Kidney epithelial cell (primary cell): Measurements from ENCODE around the gene MAGEB4. TPM values are rescaled to one million over a fixed set of nuclear protein-coding genes. Genes with fewer than 3 reads are reported as not detected.

ENCODE experiments used
- DNase-seq: peaks from one replicate; pipeline ENCODE4 v3.0.0-alpha.2; 2010; ENCODE audit warnings: low read depth
- H3K27me3 ChIP-seq: 2 replicates; pipeline ENCODE4 v1.6.0; 2011; ENCODE audit warnings: low read length; ENCODE audit not compliant: control insufficient read depth, insufficient read depth
- H3K36me3 ChIP-seq: 2 replicates; pipeline ENCODE4 v1.5.1; 2011; ENCODE audit warnings: low read length; ENCODE audit not compliant: control insufficient read depth, insufficient read depth
- H3K4me3 ChIP-seq: 2 replicates; pipeline ENCODE4 v1.5.1; 2011; ENCODE audit warnings: low read depth, mild to moderate bottlenecking, control low read depth, low read length
- CTCF ChIP-seq: IDR thresholded peaks from 2 replicates; pipeline ENCODE4 v1.5.1; 2011; ENCODE audit warnings: mild to moderate bottlenecking, moderate library complexity, low read length, control low read depth, inconsistent platforms; ENCODE audit not compliant: insufficient read depth, poor library complexity, severe bottlenecking
- total RNA-seq: library from RNA; depleted of rRNA; stranded (reverse); fragments of >200 nt; gene quantifications from 2 replicates; pipeline ENCODE4 v1.2.3, GENCODE V29; 2015

The MAGEB4 gene
- total RNA-seq, 1 donor from 2014 or later = not detected

- no peak for TF ChIP-seq CTCF
- Histone ChIP-seq H3K36me3 (no peaks in the 10 kb centered on the region), H3K27me3 (no peaks in the 10 kb centered on the region), H3K4me3 (no peak overlapping the region)
- DNase-seq = no peak
Measured at GRCh38 chrX:30219372-30219771, 22.4 kb upstream of the MAGEB4 start.

- Histone ChIP-seq H3K27me3 (no peaks in the 10 kb centered on the region), H3K36me3 (no peaks in the 10 kb centered on the region), H3K4me3 (no peak overlapping the region)
- no peak for DNase-seq
- TF ChIP-seq CTCF = no peak
Measured at GRCh38 chrX:30220661-30221060, 21.1 kb upstream of the MAGEB4 start.

GRCh38 chrX:30224536-30224935, 17.3 kb upstream of the MAGEB4 start:
- H3K27me3 ChIP-seq = no peaks in the 10 kb centered on the region
- no peak for TF ChIP-seq CTCF
- no peak overlapping the region for H3K4me3 ChIP-seq
- DNase-seq = no peak
- no peaks in the 10 kb centered on the region for H3K36me3 ChIP-seq

GRCh38 chrX:30228526-30228925, 13.3 kb upstream of the MAGEB4 start:
- Histone ChIP-seq H3K36me3 (no peaks in the 10 kb centered on the region), H3K27me3 (no peaks in the 10 kb centered on the region), H3K4me3 (no peak overlapping the region)
- DNase-seq = no peak
- TF ChIP-seq CTCF = no peak

GRCh38 chrX:30230395-30230794, 11.4 kb upstream of the MAGEB4 start, which contains the start of gene MAGEB3:
Gene MAGEB3, plus strand, starts transcription at chrX:30230657. Its CDS starts 5,268 bp downstream, at chrX:30235925.
- Histone ChIP-seq H3K27me3 (no peaks in the 10 kb centered on the region), H3K36me3 (no peaks in the 10 kb centered on the region), H3K4me3 (no peak within 1 kb of the TSS)
- DNase-seq = no peak
- no peak for TF ChIP-seq CTCF

- no peak for DNase-seq
- no peak for TF ChIP-seq CTCF
- Histone ChIP-seq H3K36me3 (no peaks in the 10 kb centered on the region), H3K4me3 (no peak within 1 kb of the TSS), H3K27me3 (no peaks in the 10 kb centered on the region)
Measured at GRCh38 chrX:30246769-30247489, 5.1 kb downstream of the MAGEB4 start, which contains the start of gene MAGEB1. Gene MAGEB1, plus strand, starts transcription at chrX:30247146. Its CDS starts 3,348 bp downstream, at chrX:30250494.
